Hematopoietic multipotent progenitor cell treated with erythropoietin and hydrocortisone succinate and interleukin-3 and kit ligand, for 15 days (in vitro differentiated cells): ENCODE results near the gene SRGAP1.

Source experiments
- DNase-seq: peaks from one replicate; pipeline ENCODE4 v3.0.0-alpha.2; 2015; ENCODE audit warnings: low spot score

Gene SRGAP1

DNA sequence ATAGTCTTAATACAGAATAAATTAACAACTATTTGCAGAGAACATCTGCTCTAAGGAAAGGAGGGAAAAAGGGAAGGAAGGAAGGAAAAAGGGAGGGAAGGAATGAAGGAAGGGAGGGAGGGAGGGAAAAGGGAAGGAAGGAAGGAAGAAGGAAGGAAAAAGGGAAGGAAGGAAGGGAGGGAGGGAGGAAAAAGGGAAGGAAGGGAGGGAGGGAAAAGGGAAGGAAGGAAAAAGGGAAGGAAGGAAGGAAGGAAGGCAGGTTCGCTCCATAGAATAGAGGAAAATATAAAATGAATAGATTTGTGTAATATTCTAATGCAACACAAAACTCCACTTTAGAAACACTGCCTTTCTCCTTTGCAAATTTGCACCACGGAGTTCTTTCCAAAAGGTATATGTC lies 361.0 kb downstream of the SRGAP1 start:
- no peak for DNase-seq

DNA sequence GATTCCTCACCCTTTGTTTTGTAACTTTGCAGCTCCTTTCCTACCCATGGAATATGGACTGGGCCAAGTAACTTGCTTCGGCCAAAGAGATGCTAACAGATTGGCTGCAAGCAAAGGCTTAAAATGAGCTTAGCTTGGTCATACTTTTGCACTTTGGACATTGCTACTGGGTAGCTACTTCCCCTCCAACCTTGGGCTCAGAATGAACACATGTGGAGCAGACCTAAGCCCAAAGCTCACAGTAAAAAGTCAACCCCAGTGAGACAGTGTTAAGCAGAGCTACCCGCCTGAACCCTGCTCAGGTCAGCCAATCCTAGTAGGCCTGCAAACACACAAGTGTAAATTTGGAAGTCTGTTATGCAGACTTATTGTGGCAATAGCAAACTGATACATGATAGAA lies 363.0 kb downstream of the SRGAP1 start:
- DNase-seq = no peak
